HepG2 (cell line): ENCODE results near the gene PROM2.

Experiments
- ZBTB42 ChIP-seq: sonication (generic); formaldehyde crosslinking; IDR thresholded peaks from 2 replicates; pipeline ENCODE4 v1.5.0; 2020; ENCODE audit warnings: mild to moderate bottlenecking, missing genetic modification reagents
- ZBTB7A ChIP-seq: sonication (generic); formaldehyde crosslinking; IDR thresholded peaks from 2 replicates; pipeline ENCODE4 v1.8.0; 2022; ENCODE audit warnings: mild to moderate bottlenecking, missing genetic modification reagents

- TF ChIP-seq ZBTB7A (CRISPR knock-in tag), result no peak
- no peak for TF ChIP-seq ZBTB42
Observed at GRCh38 chr2:95296880-95297487, 22.7 kb downstream of the PROM2 start, which contains the start of gene KCNIP3.
